NCI-H1694 (cell line): ENCODE measurements around the gene PDE7B.
A peak's percentile ranks its signal among the peaks of the same experiment; 100 is the strongest.

Experiments
- DNase-seq: peaks from one replicate; lab custom pipeline; 2025; lab: John Stamatoyannopoulos, UW

Gene PDE7B

DNA sequence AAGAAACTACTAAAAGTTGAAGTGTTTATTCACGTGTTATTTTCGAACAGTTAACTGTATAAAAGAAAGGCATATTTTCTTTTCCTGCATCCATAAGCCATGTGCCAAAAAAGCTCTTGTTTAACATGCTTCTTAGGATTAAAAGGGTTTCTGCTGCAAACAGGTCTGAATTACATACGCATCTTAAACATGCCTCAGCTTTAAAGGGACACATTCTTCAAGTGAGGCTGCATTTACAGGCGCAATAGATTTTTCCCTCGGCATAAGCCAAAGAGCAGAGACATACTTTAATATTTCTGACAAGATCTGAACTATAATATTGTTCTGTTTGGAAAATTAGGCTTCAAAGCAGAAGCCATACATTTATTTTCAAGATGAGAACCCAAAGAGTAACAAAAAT is 39.4 kb downstream of the PDE7B start:
- DNase-seq = no peak

DNA sequence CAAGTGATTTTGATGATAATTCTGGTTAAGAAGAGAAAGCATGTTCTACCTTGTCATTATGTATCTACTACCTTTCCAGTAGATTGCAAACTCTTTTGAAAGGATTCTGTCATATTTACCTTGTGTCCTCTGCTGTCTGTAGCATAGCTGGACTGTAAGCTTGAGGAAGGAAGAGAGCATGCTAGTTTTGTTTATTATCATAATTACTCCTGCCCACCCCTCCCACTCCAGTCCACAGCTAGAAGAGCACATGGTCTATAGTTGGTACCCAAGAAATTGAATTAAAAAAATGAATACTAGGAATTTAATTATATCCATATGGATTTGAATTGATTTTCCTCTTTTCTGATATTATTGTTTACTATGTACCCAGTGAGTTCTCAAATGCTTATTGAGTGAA is 40.2 kb downstream of the PDE7B start:
- no peak for DNase-seq

DNA sequence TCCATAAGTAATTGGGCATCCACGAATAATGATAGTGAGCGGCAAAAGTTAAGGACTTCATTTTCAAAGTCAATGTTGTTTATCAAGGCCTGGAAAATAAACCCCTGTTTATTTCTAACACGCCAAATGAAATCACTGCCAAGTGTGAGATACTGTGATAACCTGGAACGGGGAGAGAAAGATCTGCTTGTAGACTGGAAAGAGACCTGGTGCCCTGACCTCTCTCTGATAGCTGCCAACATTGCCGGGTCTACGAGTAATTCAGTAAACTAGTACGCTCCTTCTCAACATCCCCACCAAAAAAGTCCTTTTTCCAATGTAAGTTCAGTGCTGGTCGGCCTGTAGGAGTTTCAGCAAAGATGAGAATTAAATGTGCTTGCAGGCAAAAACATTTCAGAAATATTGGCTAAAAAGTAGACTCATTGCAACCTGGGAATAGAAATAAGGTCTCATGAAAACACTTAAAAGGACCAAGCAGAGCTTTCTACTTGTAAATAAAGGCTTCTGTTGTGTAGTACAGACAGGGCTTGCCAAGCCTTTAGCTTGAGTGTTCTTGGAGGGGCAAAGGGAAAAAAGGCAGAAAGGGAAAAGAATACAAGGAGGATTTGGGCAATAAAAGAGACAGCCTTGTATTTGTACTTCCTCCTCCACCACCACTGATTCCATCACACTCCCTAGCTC is 43.9 kb downstream of the PDE7B start:
- no peak for DNase-seq

DNA sequence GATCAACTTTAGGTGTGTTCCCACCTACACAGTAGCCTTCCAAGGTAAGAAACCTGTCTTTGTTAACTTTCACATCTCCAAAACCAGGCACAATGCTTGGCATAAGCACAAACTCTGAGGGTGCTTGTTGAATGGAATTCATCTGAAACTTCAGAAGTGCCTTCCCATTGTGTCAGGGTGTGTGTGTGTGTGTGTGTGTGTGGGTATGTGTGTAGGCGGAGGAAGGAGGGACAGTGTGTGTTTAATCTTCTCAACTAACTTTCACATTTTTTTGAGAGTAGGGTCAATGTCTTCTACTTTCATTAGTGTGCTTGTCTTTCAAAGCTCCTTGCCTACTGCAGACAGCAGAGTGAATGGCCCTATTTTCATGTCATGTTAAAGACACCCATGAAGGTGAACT is 45.6 kb downstream of the PDE7B start:
- no peak for DNase-seq

DNA sequence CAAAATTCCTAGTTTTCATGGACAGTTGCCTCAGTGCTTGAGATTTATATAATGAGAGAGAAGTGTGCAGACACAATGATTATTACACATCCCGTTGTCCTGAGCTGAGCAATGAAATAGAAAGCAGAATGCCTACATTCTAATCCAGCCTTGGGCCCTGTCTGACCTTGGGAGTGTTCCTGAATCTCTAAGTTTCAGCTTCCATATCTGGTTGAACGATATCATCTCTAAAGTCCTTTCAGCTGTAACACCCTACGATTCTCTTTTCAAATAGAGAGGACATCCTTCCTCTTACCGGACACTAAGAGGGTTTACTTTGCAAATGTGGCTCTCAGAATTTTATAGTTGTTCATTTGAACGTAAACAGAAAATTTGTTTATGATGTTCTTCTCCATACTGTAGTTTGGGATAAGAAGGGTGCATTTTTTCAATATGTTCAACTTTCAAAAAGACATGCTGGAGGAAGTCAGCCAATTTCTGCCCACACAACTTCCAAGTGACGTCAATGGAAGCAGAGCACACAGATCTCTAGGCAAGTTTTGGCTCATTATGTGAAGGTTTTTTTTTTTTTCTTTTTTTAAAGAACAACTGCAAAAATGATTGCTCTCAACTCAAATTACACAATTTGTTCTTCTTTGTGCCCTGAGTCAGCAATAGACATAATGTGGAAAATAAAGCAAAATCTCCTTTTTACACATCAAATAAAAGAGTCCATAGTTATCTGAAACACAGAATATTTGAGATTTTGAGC is 50.4 kb downstream of the PDE7B start:
- no peak for DNase-seq

DNA sequence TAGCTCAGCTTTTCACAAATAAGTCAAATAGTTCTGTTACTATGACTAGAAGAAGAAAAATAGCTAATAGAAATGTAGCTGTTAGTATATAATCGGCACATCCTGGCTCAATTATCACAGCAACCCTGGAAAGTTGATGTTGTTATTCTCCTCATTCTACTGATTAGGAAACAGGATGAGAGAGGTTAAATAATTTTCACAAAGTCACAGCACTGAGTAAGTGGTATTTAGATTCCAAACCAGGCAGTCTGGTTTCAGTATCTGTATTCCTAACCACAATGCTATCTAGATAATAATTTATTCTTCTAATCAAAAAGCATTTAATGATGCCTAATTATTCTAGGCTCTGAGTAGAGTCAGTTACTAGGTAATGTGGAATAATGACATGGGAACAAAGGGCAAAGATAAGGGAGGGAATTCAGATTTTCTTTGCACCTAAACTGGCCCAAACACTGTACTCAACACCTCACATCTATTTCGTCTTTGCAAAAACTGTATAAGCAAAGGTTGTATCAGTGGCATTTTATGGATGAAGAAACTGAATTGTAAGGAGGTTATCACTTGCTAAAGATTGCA is 51.3 kb downstream of the PDE7B start:
- DNase-seq = no peak

DNA sequence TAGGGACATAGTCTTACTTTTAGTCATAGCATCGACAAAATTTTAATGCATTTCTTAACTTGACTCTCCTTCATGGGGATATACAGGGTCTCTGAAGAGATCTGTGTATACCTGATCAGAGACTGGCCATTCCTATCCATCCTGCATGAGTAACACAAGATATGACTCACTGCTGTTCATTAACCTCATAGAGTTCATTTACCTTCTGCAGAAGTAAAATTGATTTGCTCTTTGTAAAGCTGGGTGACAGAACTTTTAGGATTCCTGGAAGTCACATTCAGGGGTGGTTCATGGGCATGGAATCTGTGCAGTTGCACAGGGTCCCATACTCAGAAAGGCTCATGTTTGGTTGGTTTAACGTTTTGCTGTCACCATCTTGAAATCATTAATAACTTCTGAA is 53.2 kb downstream of the PDE7B start:
- no peak for DNase-seq

DNA sequence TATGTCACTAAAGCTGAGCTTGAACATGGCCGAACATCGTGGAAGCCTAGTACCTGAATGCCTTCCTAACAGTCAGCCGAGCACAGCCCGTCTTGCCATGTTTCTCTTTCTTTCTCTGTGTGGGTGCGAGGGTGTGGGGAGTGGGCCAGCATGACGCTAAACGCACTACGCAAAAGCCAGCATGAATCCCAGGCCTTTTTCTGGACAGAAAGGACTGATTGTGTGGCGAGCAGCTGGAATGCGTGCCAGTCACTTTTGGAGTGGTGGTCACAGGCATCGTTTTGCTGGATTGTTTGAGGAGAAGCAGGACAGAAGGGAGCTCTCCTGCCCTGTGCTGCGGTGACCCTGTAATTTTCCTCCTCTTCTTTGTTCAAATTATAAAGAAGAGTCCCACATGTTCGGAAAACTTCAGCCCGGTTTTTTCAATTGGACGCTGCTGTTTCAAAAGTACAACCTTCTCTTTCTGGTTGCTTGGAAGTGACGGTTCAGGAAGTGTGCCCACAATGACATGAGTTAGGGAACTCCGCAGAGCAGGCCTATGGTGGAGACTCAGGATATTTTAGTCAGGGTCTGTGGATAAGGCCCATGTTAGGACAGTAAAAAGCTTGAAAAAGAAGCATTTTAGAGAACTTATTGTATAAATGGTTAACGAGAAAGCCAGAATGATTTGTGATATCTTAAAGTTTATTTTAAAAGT is 54.3 kb downstream of the PDE7B start:
- DNase-seq = no peak

DNA sequence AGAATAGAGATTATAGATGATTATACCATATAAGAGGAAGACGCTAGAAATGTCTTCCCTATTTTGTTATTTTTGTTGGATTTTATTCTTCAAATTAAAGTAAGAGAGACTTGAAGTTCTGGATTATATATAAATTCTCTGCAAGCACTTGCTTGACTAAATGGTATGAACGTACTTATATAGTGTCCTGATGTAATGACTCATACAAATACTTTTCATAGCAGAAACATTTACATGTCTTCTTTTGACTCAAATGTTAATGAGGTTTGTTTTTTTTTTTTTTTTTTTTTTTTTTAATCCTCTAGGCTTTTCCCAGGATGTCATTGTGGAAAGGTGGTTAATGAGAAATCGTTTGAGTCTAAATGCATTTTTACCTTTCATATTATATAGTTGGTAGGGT is 55.0 kb downstream of the PDE7B start:
- no peak for DNase-seq

DNA sequence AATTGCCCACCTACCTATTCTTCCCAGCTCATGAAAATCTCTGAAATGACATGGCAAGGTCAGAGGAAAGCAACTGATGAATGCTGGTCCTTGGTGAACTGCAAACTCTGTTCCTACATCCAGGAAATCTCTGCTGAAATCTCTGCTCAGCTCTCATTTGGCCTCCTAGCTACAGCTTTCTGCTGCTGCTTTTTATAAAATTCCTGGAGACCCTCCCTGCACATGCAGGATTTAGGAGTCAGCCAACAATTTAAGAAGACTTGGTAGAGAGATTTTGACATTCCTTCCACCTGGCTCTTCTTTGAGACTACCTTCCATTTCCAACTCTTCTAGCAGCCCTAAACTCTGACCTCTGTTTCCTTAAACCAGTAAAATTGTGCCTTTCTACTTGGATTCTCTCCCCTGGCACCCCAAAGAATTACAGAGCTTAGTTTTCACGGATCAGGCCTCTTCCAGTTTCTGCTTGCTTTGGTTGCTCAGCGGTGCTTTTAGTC is 55.5 kb downstream of the PDE7B start:
- no peak for DNase-seq

DNA sequence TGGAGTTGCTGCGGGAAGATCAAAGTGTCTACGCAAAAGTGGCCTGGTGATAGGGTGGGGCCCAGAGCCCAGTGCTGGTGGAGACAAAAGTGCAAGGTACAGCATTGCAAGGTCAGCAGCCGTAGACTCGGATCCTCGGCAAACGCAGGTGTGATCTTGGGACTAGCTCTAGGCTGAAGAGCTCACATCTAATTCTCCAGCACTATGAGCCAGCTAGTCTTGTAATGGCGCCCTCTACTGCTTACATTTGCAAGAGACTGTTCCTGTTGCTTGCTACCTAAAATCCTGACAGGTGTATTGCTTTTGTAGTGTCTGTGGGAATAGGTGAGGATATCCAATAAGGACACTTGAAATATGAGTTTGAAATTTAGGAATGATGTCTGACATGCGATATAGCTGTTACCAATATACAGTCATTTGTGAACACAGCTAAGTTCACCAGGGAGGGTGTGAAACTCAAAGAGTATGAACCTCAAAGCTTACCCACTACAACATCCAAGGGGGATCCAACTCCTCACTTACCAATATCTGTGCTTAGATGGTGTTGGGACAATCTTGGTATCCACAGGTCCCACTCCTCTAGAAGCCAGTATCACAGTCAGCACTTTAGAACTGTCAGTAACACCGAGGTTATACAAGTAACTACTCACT is 58.4 kb downstream of the PDE7B start:
- peak; percentile 11 for DNase-seq

DNA sequence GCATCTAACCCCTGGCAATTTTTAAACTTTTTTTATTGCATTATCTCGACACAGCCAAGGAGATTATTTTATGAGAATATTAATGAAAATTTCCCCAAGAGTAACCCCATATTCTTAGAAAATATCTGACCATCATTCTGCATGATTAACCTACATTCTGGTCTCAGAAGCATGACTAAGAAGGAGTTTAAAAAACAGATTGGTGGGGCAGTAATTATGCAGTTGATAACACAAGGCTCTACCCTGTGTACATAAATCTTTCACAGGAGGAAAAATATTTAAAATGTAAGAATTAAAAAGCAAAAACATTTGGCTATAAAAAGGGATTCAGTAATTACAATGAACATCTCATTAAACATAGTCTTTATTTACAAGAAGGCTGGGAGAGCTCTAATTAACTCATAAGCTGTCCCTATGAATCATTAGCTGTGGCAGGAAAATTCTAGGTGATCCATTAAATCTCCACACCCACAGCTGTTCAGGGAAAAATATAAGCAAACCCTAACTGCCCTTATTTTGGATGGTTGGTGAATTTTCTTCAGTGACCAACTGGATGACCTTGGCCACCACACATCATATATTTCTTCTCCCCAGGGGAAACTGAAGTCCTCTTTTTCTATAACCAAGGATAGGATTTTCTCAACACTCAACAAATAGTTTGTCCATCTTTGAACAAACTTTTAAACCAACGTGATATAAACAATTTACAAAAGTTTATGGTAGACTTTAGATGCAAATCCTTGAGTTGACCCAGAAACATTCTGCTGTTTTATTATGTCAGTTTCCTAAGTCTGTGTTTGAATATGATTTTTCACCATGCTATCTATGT is 59.5 kb downstream of the PDE7B start:
- no peak for DNase-seq

DNA sequence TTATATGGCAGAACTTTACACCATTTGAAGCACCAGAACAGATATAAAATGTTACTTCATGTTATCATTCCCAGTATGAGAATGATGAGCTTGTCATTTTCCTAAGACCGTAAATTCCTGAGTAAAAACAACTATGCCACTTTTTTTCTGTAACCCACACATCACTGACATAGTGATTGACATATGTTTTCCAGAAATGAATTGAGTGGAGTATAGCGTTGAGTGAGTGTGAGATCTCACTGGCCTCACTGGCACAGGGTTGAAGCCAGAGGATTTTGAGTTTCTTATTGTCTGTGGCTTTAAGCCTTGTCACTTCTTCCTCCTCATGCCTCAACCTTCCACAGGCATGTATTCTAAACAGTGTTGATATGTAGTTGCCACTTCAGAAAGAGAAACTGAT is 62.3 kb downstream of the PDE7B start:
- DNase-seq = no peak

DNA sequence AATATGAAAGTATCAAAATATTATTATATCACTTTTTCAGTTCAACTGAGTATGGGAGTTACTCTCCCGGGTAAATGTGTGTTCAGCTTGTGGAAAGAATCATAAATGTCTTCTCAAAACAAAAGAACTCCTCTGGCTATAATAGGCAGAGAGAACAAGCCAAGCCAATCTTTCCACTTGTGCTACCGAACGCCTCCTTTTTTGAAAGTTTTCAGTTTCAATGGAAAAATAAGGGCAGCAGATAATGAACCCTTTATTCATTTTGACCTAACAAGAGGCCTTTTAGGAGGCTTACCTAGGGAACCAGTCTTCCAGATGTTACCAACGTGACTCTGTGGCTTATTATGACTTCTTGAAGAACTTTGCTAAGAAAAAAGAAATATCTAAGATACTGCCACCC is 67.5 kb downstream of the PDE7B start:
- no peak for DNase-seq

DNA sequence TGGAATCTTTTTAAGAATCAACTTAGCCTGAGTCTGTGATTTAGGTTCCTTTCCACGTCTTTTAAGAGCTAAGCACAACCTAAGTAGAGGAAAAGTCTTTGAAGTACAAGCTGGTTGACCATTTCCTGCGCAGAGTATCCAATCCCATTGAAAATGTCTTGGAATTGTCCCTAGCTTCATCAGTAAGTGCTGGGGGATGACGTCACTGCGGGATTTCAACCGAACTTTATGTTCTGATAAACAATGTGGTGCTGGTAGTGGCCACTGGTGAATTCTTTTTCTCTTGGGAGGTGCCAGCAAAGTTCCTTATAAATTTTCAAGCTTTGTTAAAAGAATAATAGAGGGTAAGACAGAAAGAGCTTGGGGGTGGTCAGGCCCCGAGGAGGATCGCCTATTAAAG is 69.2 kb downstream of the PDE7B start:
- no peak for DNase-seq

DNA sequence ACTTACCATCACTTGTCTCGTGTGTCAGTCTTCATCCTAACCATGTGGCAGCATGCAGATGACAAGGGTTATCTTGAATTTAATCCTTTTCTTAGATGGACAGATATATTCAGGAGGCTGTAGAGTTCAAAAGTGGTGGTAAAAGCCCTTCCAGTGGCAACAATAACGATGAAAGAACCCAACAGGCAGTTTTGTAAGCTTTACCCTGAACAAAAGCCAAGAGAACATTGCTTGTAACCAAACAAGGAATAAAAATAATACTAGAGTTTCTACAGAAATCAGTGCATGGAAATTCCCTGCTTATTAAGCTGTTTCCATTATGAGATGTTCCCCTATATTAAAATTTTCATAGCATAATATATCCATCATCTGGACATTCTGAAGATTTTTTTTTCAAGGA is 69.7 kb downstream of the PDE7B start:
- no peak for DNase-seq

DNA sequence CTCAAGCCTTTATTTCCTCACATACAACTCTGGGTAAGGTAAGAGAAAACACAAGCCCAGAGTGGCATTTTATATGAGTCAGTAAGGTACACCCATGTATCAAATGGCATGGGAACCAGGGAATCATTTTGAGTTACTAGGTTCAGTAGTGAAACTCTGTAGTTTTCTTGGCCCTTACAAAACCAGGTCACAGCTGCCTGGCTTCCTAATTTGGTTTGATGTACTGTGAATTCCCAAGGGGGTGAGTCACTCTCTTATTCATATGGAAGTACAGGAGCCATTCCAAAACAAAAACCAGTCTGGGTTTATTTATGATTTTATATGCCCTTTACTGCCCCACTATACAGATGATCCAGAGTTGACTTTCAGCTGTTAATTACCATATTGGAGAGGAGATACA is 70.7 kb downstream of the PDE7B start:
- DNase-seq = peak; percentile 38

DNA sequence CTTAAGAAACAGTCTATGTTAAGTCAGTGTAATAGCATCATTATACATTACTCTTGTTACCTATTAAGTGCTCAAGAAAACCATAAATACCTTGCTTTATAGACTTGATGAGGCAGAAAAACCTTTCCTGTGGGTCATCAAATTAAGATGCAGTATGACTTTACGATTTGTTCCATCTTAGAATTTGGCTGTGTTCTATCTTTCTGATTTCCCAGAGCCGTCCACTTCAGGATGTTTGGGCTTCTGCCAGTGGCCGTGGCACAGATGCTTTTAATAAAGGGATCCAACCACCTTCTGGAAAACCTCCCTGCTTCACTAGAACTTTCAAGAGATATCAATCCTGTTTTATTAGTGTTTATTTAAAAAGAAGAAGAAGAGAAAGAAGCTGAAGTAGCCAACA is 71.2 kb downstream of the PDE7B start:
- DNase-seq = no peak

DNA sequence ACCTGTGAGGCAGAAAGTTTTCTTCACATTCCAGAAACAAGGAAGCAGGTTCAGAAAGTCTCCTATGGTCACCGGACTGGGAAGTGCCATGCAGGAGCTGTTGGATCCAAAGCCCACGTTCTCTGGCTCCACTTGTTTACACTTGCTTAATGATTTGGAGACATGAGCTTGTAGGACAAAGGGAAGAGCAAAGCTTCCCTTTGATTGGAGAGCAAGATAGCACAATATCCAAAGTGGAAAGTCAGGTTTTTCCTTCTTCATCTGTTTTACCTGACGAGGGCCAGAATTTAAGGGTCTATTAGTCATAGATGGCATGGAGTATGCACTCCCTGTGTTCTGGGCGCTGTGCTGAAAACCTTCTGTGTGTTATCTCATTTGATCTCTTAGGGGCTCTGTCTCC is 81.2 kb downstream of the PDE7B start:
- DNase-seq = no peak

DNA sequence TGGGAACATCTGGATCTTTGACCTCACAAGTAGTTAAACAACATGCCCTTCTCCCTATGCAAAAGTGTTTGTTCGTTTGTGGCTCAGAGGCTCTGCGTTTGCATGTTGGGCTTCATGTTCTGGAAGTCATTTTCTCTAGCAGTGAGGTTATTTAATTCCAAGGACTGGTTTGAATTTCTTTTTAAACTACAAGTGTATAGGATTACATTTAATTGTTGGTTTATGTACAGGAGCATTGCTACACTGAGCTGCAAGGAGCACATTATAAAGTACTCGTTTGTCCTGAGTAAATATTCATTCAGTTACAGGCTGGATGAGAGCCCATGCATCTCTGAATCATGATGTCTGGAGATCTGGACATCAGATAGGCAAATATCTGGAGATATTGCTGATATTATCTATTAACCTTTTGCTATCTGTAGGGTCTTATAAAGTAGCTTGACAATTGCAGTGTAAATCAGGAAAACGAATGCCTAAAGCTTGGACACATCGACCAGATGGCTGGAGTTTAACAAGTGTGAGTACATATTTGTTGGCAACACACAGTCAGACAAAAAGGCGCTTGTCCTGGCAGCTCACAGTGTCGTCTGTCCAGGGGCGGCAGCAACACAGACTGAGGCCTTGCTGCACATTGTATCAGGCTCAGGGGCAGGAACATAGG is 84.6 kb downstream of the PDE7B start:
- no peak for DNase-seq

DNA sequence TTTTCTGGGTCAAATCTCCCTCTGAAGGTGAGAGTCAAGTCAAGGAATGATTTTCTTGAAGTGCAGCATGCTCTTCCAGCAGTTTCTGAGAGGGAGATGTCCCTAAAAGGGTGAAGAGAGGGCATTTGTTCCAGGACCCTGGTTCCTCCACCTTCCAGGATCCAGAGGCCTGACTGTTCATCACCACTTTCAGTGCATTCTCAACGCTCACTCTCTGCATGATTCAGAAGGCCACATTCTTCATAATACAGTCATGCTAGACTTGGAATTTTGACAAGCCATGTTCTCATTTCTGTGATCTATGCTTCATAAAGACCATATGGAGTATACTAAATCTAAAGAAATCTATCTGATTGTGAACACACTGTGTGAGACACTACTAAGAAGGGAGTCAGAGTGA is 85.1 kb downstream of the PDE7B start:
- no peak for DNase-seq
